GM19238 (cell line): ENCODE data around the gene TIGD7.

Experiments used
- DNase-seq: peaks from one replicate; pipeline ENCODE4 v3.0.0; 2011; ENCODE audit warnings: low spot score; ENCODE audit not compliant: insufficient read length

The TIGD7 gene

GRCh38 chr16:3305109-3306068 is at the start of gene TIGD7, which contains the start of gene ZNF75A:
Gene TIGD7, minus strand, starts transcription at chr16:3305430. Its CDS starts 4,816 bp downstream, at chr16:3300614.
Gene ZNF75A, plus strand, starts transcription at chr16:3305497. Its CDS starts 2,932 bp downstream, at chr16:3308429.
- peak; percentile 80 for DNase-seq

GRCh38 chr16:3349175-3349574 is 43.9 kb upstream of the TIGD7 start:
- DNase-seq: no peak

GRCh38 chr16:3348547-3349167 is 43.4 kb upstream of the TIGD7 start:
- DNase-seq: no peak

- no peak for DNase-seq
Observed at GRCh38 chr16:3347586-3347985, 42.4 kb upstream of the TIGD7 start.

GRCh38 chr16:3346041-3346440 is 40.8 kb upstream of the TIGD7 start:
- DNase-seq: no peak

- DNase-seq: no peak
Observed at GRCh38 chr16:3328643-3329042, 23.4 kb upstream of the TIGD7 start.

- DNase-seq: no peak
Observed at GRCh38 chr16:3328104-3328503, 22.9 kb upstream of the TIGD7 start.

- DNase-seq: no peak
Observed at GRCh38 chr16:3327514-3327913, 22.3 kb upstream of the TIGD7 start.

GRCh38 chr16:3321816-3322215 is 16.6 kb upstream of the TIGD7 start:
- no peak for DNase-seq

- no peak for DNase-seq
Observed at GRCh38 chr16:3317315-3317999, 12.2 kb upstream of the TIGD7 start.

GRCh38 chr16:3311496-3311895 is 6.3 kb upstream of the TIGD7 start:
- no peak for DNase-seq

GRCh38 chr16:3306078-3306477 is 848 bp upstream of the TIGD7 start:
- DNase-seq: no peak

- DNase-seq: no peak
Observed at GRCh38 chr16:3304370-3304769, 860 bp downstream of the TIGD7 start.

- no peak for DNase-seq
Observed at GRCh38 chr16:3295783-3296182, 9.4 kb downstream of the TIGD7 start.

GRCh38 chr16:3295209-3295608 is 10.0 kb downstream of the TIGD7 start:
- no peak for DNase-seq

GRCh38 chr16:3292604-3293003 is 12.6 kb downstream of the TIGD7 start:
- DNase-seq: no peak

- DNase-seq: no peak
Observed at GRCh38 chr16:3289998-3290673, 15.1 kb downstream of the TIGD7 start.

GRCh38 chr16:3285131-3285530 is 20.1 kb downstream of the TIGD7 start:
- DNase-seq: no peak

GRCh38 chr16:3283543-3284447 is 21.4 kb downstream of the TIGD7 start:
- no peak for DNase-seq
